GM18511 (cell line): Measurements from ENCODE around the gene NDUFS7.
A peak's percentile ranks its signal among the peaks of the same experiment; 100 is the strongest.

Source experiments
- ATAC-seq: cut with Tn5 transposase; IDR thresholded peaks from one replicate; pipeline ENCODE4 v1.9.1; 2021; ENCODE audit warnings: mild to moderate bottlenecking, moderate library complexity; ENCODE audit not compliant: unreplicated experiment

NDUFS7 gene

DNA sequence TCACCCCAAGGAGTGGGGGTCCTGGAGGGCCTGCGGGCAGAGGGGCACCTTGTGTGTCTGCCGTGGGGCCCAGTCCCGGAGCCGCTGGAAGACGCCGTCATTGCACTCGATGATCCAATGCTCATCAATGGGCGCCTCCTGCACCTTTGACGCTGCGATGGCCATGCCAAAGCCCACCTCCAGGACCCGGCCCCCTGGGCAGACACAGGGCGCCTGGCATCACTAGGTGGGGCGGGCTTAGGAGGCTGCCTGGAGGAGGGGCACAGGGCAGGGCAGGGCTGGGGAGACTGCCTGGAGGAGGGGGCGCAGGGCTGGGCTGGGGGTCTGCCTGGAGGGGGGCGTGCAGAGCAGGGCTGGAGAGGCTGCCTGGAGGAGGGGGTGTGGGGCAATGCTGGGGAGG, 16.0 kb downstream of the NDUFS7 start:
- no peak for ATAC-seq

DNA sequence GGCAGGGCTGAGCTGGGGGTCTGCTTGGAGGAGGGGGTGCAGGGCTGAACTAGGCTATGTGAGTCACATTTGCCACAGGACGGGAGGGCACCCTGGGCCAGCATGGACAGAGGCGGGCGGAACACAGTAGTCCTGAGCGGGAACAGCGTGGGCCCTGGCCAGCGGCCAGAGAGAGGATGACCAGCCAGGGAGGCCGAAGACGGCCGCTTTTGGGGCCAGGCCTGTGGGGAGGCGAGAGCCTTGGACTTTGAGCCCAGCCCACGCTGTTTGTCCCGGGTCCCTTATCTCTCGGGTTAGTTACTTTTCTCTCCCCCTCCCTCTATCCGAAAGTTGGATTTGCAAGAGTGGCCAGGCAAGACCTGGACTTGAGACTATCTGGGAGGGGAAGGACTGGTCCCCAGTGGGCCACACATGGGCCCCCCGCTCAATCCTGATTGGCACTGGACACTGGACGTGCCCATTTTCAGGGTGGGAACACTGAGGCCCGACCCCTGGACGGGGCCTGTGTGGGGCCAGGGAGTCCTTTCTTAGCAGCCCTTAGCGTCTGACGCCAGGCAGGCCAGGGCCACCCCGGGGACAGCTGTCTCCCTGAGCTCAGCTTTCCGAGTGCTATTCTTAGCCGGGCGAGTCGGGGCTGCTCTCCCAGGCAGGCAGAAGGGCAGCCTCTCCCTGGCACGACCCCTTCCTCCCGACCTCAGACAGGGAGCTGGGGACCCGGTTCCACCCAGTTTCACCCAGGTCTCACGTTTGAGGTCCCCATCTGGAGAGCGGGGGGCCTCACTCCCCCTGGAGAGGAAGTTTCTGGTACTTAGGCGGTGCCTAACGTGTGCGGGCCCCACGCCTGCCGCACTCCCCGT, 16.8 kb downstream of the NDUFS7 start:
- no peak for ATAC-seq

DNA sequence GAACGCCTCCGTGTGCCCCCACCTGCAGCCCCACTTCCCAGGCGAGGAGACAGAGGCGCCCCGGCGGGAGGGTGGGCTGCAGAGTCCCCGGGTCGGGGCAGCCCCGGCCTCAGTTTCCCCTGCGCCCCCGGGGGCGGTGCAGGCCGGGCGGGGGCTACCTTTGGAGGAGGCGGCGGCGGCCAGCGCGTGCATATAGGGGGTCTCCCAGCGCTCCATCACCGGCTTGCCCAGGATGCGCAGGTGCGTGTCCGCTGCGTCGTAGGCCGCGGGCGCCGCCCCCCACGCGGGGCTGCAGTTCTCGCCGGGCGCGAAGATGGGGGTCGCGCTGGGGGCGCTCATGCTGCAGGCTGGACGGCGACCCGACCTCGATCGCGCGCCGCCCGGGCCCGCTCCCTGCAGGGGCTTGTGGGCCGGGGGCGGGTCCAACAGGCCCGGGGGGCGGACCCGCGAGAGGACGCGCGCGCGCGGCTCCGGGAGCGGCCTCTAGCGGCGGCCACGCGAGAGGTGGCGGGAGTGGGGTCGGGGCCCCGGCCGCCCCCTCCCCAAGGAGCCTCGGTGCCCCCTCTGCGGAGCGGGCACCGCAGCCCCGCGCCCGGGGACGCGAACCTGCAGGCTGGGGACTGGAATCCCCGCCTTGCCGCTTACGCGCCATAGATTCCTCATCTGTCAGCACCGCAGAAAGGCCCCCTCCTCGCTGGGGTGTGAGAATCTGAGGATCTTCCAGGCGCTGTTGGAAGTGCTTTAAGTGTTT, 17.6 kb downstream of the NDUFS7 start, which contains the start of gene GAMT:
GAMT (minus strand) TSS at position 405 of the 751 bp plus-strand sequence; CDS start at position 339, 66 bp downstream.
- ATAC-seq, result no peak

DNA sequence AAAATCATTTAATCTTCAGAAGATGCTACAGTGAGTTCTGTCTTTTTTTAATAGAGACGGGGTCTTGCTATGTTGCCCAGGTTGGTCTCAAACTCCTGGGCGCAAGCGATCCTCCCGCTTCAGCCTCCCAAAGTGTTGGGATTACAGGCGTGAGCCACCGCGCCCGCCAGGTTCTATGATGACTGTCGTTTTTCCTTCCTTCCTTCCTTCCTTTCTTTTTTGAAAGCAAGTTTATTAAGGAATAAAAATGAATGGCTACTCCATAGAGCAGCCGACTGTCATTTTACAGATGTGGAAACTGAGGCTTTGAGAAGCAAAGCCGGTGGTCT, 18.1 kb downstream of the NDUFS7 start:
- no peak for ATAC-seq

DNA sequence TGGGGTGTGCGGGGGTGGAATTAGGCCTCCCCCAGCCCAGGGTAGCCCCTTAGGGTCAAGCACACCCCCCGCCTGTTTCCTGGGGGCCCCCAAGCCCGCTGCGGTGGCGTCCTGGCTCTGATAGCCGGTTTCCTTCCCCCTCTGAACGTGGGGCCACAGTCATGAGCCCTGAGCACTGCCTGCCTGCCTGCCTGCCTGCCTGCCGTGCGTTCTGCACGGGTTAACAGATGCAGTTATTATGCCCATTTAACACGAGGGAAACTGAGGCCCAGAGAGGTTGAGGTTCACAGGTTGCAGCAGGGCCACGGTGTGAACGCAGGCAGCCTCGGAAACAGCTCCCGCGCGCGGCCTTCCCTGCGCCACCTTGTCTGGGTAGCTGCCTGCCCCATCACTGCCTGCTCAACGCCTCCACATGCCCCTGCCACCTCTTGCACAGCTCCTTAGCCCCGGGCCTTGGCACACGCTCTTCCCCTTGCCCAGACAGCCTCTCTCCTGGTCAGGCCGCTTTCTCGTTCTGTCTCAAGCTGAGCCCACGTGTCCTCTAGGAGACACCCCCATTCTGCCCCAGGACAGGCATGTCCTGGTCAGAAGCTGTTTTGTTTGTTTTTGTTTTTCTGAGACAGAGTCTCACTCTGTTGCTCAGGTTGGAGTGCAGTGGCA, 18.8 kb downstream of the NDUFS7 start:
- no peak for ATAC-seq

DNA sequence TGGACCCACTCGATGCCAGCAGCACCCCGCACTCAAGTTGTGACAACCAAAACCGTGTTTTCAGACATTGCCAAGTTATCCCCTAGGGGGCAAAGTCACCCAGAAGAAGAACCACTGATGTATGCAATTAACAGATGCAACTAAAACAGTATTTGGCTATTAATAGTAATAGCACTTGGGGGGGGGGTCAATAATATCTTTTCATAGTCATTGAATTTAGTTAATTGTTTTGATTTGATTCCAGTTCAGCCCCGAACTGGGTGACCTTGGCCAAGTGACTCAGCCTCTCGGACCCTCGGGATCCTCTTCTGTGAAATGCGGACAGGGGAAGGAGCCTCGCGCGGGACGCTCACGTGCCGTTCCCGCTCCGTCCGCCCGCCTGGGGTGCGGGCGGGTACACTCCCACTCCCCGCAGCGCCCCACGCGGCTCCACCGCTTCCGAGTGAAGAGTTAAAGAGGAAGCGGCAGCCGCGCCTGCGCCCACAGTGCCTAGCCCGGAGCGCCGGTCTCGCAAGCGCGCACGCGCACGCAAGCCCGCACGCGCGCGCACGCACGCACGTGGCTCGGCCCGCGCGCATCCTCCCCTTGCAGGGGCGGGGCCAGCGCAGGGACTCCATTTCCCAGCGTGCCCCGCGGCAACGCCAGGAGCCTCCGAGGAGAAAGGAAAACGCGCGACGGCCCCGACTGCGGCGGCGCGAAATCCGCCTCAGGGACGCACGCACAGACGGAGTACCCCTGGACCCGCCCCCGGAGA, 23.2 kb downstream of the NDUFS7 start:
- ATAC-seq, result peak; percentile 73

DNA sequence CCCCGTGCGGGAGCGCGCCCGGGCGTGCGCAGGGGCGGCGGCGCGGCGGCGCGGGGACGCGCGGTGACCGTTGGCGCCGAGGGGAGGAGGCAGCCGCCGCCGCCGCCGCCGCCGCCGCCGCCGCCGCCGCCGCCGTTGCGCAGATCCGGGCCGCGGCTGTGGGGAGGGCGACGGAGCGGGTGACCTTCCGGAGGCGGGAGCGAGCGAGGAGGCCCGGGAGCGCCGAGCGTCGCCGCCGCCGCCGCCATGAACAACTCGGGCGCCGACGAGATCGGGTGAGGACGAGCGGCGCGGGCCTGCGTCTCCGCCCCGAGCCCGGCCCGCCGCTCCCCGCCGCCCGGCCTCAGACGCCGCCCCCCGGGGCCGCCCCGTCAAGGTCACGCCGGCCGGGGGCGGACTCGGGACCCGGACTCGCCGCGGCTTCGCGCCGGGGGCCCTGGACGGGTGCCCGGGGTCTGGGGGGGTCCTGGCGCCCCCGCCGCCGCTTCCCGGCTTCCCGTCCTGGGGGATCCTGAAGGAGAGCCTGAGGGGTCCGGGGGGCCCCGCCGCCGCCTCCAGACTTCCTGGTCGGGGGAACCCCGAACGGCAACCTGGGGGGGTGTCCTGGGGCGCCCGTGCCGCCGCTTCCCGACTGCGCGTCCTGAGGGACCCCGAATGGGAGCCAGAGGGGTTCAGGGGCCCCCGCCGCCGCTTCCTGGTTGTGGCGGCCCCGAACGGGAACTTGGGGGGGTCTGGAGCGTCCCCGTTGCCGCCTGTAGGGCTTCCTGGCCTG, 24.0 kb downstream of the NDUFS7 start, which contains the start of gene DAZAP1:
DAZAP1 (plus strand) TSS at position 59 of the 772 bp plus-strand sequence; CDS start at position 247, 188 bp downstream.
- ATAC-seq, result peak; percentile 35

DNA sequence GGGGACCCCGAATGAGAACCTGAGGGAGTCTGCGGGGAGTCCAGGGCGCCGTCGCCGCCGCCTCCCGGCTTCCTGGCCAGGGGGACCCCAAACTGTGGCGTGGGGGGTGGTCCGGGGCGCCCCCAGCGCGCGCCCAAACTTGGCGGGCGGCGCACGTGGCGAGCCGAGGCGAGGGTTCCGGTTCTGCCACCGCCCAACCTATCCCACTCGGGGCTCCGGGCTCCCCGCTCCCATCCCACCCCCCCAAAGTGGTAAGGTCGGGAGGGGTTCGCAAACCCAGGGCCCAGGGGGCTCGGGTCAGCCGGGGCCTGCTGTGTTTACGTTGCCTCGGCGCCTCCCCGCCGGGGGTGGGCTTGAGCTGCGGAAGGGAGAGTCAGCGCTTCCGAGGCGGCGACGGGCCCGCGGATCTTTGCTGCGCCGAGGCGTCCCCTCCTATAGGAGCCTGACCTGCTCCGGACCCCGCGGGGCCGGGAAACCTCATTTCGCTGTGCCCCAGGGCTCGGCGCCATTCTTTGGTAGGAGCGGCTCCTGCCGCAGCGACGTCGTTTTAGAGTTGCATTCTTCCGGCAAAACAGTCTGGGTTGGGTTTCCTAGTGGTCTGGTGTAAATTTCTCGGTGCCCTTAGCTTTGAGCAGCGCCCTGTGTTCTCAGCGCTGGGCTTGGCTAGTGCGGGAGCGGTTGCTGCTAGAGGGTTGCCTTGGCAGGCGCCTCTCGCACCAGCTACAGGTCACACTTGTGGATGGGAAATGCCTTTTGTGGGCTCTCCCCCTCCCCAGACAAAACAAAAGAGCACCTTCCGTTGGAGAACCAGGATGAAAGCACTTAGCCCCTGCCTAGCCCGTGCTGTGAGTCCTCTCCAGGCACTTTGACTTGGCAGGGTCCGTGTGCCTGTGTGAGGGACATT, 24.8 kb downstream of the NDUFS7 start:
- no peak for ATAC-seq

DNA sequence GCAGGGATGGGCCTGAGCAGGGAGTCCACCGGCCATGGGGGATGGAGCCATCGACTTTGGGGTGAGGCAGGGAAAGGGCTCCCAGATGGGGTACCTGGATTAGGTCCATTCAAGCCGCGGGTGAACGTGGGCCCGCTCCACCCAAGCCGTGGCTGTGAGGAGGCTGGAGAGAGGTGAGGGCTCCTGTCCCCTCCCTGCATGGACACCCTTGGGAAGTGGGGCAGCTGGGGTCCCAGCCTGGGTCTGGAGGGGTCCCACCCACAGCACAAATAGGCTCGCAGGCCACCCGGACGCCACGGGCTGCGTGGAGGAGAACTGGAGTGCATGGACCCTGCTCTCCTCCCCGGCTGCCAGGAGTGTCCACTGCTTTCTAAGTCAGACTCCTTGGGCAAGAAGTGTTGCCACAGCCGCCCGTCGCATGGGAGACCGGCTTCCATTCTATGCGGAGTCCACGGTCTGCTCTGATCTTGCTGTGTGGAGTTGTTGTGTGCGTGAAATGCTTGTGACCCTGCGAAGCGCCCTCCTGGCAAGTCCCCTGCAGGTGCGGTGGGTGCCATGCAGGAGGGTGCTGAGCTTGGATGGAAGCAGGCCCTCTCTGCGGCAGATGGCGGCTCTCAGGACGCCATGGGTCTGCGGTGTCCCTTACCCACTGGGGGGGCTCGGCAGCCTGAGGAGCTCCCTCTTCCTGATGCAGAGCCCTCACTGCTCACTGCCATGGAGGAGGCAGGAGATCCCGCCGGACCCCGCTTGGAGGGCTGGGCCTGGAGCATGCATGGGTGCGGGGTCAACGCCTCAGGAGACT, 25.7 kb downstream of the NDUFS7 start:
- no peak for ATAC-seq

DNA sequence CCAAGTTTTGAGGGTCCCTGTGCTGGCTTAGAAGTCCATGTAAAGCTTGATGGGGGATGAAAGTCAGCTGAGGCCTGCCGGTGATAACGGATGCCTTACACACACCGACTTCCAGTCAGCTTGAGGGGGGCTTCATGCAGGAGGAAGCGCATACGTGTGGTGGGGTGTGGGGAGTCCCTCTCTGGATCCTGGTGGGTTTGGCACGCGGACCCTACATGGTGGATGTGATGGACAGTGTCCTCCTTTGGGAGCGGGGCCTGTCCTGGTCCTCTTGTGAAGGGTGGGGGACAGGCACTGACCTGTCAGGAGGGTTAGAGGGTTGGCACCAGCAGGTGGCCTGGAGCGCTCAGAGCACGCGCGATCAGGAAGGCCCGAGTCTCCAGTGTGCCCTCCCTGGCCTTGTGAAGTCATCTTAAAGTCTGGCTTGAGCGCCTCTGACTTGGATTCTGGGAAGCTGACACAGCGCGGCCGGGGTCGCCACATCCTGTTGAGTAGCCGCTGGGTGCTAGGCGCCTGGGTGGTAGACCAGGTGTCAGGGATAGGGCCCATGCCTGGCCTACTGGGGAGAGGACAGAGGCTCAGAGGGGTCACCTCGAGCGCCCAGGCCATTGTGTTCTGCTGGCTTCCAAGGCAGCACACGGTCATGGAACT, 26.6 kb downstream of the NDUFS7 start:
- no peak for ATAC-seq

DNA sequence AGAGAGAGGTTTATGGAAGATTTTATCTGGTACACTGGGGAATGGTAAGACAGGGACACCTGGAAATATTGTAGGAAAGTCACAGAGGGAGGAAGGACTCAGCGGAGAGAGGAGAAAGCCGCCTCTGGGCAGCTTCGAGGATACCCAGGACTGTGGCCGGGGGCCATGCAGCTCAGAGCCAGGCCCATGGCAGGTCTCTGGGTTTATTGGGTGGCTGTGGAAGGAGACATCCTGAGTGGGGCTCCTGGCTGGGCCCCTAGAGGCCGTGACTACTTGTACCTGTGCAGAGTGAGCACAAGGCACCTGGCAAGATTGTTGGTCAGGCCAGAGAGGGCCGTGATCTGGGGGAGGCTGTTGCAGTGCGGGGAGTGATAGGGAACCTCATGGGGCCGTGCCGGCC, 27.1 kb downstream of the NDUFS7 start:
- no peak for ATAC-seq

DNA sequence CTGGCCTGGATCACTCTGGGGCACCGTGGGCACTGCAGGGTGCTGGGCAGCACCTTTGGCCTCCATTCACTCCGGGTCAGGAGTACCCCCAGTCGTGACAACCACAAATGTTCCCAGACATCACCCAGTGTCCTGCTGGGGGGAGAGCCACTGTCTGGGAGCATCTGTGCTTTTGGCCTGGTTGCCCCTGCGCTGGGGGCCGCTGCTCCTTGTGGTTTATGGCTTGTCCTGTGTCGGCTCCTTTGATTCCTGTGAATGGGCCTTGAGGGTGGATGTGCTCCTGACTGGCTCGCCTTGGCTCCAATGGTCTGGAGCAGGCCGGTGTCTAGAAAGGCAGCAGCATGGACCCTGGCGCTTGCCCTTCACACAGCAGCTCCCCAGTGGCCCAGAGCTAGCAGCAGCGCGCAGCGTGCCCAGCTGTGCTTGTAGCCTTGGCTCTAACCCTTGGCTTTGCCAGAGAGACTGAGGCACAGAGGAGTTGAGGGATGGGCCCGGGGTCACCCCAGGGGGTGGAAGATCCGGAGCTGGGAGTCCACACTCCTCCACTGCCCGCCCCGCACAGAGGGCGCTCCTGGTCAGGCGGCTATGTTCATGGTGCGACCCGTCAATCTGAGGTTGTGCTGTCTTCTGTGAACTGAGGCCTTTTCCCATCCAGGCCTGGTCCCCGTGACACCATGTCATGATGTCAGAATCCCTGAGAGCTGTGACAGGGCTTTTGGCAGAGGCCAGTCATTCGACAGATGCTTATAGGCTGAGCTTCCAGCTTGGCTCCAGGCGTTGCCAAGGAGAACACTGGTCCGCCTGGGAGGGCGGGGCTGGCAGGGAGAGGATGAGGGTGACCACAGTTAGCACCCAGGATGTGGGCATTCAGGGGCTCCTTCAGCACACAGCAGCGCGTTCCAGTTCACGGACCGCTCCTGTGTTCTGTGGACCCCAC, 27.8 kb downstream of the NDUFS7 start:
- ATAC-seq, result no peak

DNA sequence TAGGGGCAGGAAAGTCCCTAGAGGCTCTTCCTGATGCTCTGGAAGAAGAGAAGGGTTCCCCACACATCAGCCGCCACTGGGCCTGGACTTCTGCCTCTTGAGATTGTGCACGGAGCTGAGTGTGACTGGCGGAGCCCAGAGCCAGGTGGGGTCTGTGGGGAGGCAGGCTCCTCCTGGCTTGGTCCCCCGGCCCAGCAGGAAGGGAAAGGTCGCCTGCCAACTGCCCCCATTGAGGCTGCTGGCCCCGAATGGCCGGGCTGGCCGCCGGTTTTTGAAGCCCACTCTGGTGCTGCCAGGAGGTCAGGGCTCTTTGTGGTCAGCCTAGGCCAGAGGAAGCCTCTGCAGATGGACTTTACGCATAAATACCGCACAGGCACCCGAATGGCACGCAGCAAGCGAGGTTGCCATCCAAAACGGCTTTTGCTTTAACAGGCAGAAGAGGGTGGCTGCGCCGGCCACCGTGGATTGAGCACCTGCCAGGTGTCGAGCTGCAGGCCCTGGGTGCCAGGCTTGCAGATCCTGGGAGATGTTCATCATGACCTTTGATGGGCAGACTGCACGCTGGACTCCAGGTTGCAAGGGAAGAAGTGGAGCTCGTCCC, 28.7 kb downstream of the NDUFS7 start:
- no peak for ATAC-seq

DNA sequence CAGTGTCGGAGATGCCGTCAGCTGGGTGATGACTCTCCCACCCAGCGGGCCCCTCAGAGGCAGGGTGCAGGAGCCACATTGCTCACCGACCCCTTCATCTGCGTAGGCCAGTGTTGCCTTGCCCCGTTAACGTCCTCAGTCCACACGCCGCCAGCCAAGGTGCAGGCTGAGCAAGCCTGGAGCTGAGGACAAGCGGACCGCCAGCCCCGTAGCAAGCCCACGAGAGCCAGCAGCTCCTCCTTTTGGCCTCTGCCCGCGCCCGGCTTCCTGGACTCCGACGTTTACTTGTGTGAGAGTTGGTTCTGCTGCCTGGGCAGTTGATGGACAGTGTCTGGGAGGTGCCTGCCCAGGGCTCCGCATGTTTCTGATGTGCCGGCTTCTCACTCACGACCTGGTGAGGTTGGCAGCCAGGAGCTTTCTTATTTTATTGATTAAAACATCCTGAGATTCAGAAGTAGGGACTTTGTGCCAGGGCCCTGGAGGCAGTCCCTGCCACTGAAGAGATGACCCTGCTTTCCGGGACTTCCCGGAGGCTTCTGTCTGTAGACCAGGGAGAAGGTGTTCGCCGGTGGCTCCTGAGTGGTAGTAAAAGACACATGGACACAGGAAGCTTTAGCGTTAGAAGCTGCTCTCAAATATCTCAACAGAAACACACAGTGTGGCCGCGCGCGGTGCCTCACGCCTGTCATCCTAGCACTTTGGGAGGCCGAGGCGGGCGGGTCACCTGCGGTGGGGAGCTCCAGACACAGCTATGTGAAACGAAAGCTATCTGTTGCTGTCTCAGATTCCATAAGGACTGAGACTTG, 29.5 kb downstream of the NDUFS7 start:
- no peak for ATAC-seq
